HCT116 (cell line): Measurements from ENCODE around the gene GNA12.

Experiments
- POLR2A ChIP-seq: IDR thresholded peaks from 2 replicates; pipeline ENCODE4 v1.7.0; 2011; ENCODE audit warnings: borderline replicate concordance; ENCODE audit not compliant: insufficient read depth, insufficient read length; ENCODE audit errors: extremely low read depth
- POLR2AphosphoS5 ChIP-seq: IDR thresholded peaks from 2 replicates; pipeline ENCODE4 v1.6.1; 2011; ENCODE audit warnings: mild to moderate bottlenecking, low read depth, low read length, moderate library complexity
- REST ChIP-seq: IDR thresholded peaks from 2 replicates; pipeline ENCODE4 v1.6.1; 2012; ENCODE audit warnings: low read depth
- SP1 ChIP-seq: IDR thresholded peaks from 2 replicates; pipeline ENCODE4 v1.6.1; 2012; ENCODE audit warnings: low read depth
- SRF ChIP-seq: IDR thresholded peaks from 2 replicates; pipeline ENCODE4 v1.6.1; 2012; ENCODE audit warnings: low read depth
- YY1 ChIP-seq: IDR thresholded peaks from 2 replicates; pipeline ENCODE4 v1.6.1; 2011; ENCODE audit warnings: low read length, low read depth, moderate library complexity, mild to moderate bottlenecking; ENCODE audit not compliant: insufficient replicate concordance; ENCODE audit errors: extremely low read depth
- ZFX ChIP-seq: fragments of 450-650 bp; IDR thresholded peaks from 2 replicates; pipeline ENCODE4 v1.6.1; 2017
- ZNF274 ChIP-seq: fragments of 200-500 bp; sonication (Bioruptor generic); IDR thresholded peaks from 2 replicates; pipeline ENCODE4 v1.6.1; 2014; ENCODE audit warnings: mild to moderate bottlenecking, low read depth, low read length, inconsistent platforms
- TF ChIP-seq, protein P1 (sequence below), 3 experiments: fragments of 200-600 bp in 1 of 3; sonication (generic) in 1 of 3; IDR thresholded peaks in 2 of 3; conservative IDR thresholded peaks in 1 of 3; 2 replicates each; pipeline ENCODE4 v1.5.1; 2012 to 2017; ENCODE audit warnings: low read depth in 2 of 3, low read length in 2 of 3, antibody characterized with exemption in 1 of 3, borderline replicate concordance in 1 of 3, control low read depth in 1 of 3, mild to moderate bottlenecking in 1 of 3, mixed read lengths in 1 of 3, mixed run types in 1 of 3, moderate library complexity in 1 of 3; ENCODE audit not compliant: insufficient read depth in 1 of 3
- TF ChIP-seq, protein P2 (sequence below): IDR thresholded peaks from 2 replicates; pipeline ENCODE4 v1.6.1; 2012

DNA sequence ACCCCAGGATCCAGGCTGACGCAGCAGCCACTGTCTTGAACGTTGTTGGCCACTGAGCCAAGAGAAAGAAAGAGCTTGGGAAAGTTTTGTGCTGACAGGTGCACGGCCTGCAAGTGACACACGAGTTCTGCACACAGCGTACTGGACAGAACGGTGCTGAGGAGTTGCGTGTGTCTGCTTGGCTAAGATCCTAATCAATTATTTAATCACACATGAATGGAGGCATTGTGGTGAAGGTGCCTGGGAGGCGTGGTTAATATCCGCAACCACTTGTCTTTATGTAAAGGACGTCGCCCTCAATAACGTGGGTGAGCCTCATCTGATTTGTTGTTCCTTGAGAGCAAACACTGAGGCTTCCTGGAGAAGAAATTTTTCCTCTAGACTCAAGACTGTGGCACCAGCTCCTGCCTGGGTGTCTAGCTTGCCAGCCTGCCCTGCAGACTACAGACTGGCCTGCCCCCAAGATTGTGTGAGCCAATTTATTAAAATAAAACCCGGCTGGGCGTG lies 16.6 kb upstream of the GNA12 start:
- TF ChIP-seq YY1 (no peak), POLR2A (no peak), SP1 (no peak), POLR2AphosphoS5 (no peak), ZNF274 (no peak), ZFX (no peak), SRF (no peak), REST (no peak)
- TF ChIP-seq, protein P1, sequence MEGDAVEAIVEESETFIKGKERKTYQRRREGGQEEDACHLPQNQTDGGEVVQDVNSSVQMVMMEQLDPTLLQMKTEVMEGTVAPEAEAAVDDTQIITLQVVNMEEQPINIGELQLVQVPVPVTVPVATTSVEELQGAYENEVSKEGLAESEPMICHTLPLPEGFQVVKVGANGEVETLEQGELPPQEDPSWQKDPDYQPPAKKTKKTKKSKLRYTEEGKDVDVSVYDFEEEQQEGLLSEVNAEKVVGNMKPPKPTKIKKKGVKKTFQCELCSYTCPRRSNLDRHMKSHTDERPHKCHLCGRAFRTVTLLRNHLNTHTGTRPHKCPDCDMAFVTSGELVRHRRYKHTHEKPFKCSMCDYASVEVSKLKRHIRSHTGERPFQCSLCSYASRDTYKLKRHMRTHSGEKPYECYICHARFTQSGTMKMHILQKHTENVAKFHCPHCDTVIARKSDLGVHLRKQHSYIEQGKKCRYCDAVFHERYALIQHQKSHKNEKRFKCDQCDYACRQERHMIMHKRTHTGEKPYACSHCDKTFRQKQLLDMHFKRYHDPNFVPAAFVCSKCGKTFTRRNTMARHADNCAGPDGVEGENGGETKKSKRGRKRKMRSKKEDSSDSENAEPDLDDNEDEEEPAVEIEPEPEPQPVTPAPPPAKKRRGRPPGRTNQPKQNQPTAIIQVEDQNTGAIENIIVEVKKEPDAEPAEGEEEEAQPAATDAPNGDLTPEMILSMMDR (IDR thresholded peaks at IDR 0.05 in 2 of 3, conservative IDR thresholded peaks at IDR 0.05 in 1 of 3; ENCODE audit: borderline replicate concordance in 1 of 3, insufficient read depth in 1 of 3, low read depth in 2 of 3, low read length in 2 of 3): no peak
- TF ChIP-seq, protein P2, sequence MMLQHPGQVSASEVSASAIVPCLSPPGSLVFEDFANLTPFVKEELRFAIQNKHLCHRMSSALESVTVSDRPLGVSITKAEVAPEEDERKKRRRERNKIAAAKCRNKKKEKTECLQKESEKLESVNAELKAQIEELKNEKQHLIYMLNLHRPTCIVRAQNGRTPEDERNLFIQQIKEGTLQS: no peak
